Activated CD4-positive, alpha-beta T cell treated with anti-CD3 and anti-CD28 coated beads for 48 hours (primary cell): ENCODE results near the gene KCNA2.
A peak's percentile ranks its signal among the peaks of the same experiment; 100 is the strongest.

ENCODE experiments used
- DNase-seq: peaks from one replicate; pipeline ENCODE4 v3.0.0-alpha.2; 2020

Gene KCNA2

GRCh38 chr1:110605901-110606656 is at the start of gene KCNA2:
KCNA2 (minus strand) TSS chr1:110606358; CDS start chr1:110604782, 1,576 bp downstream.
- DNase-seq, result peak; percentile 18

- DNase-seq, result no peak
These were observed 44.5 kb upstream of the KCNA2 start for GRCh38 chr1:110650609-110651008.

GRCh38 chr1:110648417-110648816 is 42.3 kb upstream of the KCNA2 start:
- no peak for DNase-seq

- DNase-seq, result no peak
These were observed 41.2 kb upstream of the KCNA2 start for GRCh38 chr1:110647254-110647891.

- no peak for DNase-seq
These were observed 39.9 kb upstream of the KCNA2 start for GRCh38 chr1:110645821-110646735.

GRCh38 chr1:110645211-110645610 is 39.1 kb upstream of the KCNA2 start:
- DNase-seq, result no peak

GRCh38 chr1:110643879-110644472 is 37.8 kb upstream of the KCNA2 start:
- no peak for DNase-seq

GRCh38 chr1:110639724-110640386 is 33.7 kb upstream of the KCNA2 start:
- no peak for DNase-seq

GRCh38 chr1:110638556-110638955 is 32.4 kb upstream of the KCNA2 start:
- no peak for DNase-seq

- DNase-seq, result no peak
These were observed 31.9 kb upstream of the KCNA2 start for GRCh38 chr1:110638058-110638457.

GRCh38 chr1:110637475-110637874 is 31.3 kb upstream of the KCNA2 start:
- no peak for DNase-seq

- DNase-seq, result peak; percentile 31
These were observed 30.2 kb upstream of the KCNA2 start for GRCh38 chr1:110636149-110636935.

- no peak for DNase-seq
These were observed 29.3 kb upstream of the KCNA2 start for GRCh38 chr1:110635434-110635833.

- DNase-seq, result peak; percentile 84
These were observed 28.5 kb upstream of the KCNA2 start for GRCh38 chr1:110634455-110635311.

- no peak for DNase-seq
These were observed 27.9 kb upstream of the KCNA2 start for GRCh38 chr1:110634086-110634454.

- DNase-seq, result no peak
These were observed 27.5 kb upstream of the KCNA2 start for GRCh38 chr1:110633646-110634030.

- DNase-seq, result no peak
These were observed 25.9 kb upstream of the KCNA2 start for GRCh38 chr1:110631836-110632620.

GRCh38 chr1:110630839-110631663 is 24.9 kb upstream of the KCNA2 start:
- DNase-seq, result peak; percentile 89
